A549 (cell line): Measurements from ENCODE around the gene BCKDK. TPM values are rescaled to one million over a fixed set of nuclear protein-coding genes. Genes with fewer than 3 reads are reported as not detected.

Experiments
- ATAC-seq, 2 experiments: fragments of 200-7000 bp in 1 of 2; fragments of >200 bp in 1 of 2; cut with Nextera tagmentation in 1 of 2; cut with Tn5 transposase in 1 of 2; 3 replicates each; pipeline versions ENCODE4 v1.8.0 to v1.9.1; 2018 to 2020; ENCODE audit warnings: mild to moderate bottlenecking in 1 of 2, moderate library complexity in 1 of 2
- CTCF ChIA-PET: fragments of 300-600 bp; sonication (Branson Sonifier 250); formaldehyde crosslinking; extraction: SDS; loops from one replicate; lab custom pipeline; 2021; ENCODE audit warnings: antibody characterized with exemption, inconsistent platforms; lab: Yijun Ruan, JAX
- POLR2A ChIA-PET: fragments of 350-600 bp; formaldehyde crosslinking; extraction: SDS; loops from one replicate; lab custom pipeline; 2021; ENCODE audit warnings: antibody characterized with exemption, inconsistent platforms; lab: Yijun Ruan, JAX
- DNase-seq, 2 experiments: peaks; one replicate each; pipeline versions ENCODE4 v3.0.0 to v3.0.0-alpha.2; 2011 to 2016; ENCODE audit warnings: low read depth in 1 of 2, low spot score in 1 of 2
- FAIRE-seq: peaks from 2 replicates; lab custom pipeline; 2011; peaks lifted over from hg19 to GRCh38; lab: Jason Lieb, UNC
- H3K27ac ChIP-seq, 2 experiments: fragments of >200 bp; sonication (Bioruptor Twin); formaldehyde crosslinking; 3 replicates each; pipeline ENCODE4 v1.5.1; 2016 to 2017
- H3K4me1 ChIP-seq: fragments of >200 bp; sonication (Bioruptor Twin); formaldehyde crosslinking; 3 replicates; pipeline ENCODE4 v1.6.1; 2016
- H3K4me2 ChIP-seq: fragments of >200 bp; sonication (Bioruptor Twin); formaldehyde crosslinking; 3 replicates; pipeline ENCODE4 v1.6.1; 2016
- H3K4me3 ChIP-seq: fragments of >200 bp; sonication (Bioruptor Twin); formaldehyde crosslinking; 3 replicates; pipeline ENCODE4 v1.5.1; 2016
- H3K9me3 ChIP-seq: fragments of >200 bp; sonication (Bioruptor Twin); formaldehyde crosslinking; 3 replicates; pipeline ENCODE4 v1.6.1; 2016
- BCL3 ChIP-seq: fragments of >200 bp; sonication (Bioruptor Twin); formaldehyde crosslinking; IDR thresholded peaks from 3 replicates; pipeline ENCODE4 v1.6.1; 2016
- CHD2 ChIP-seq: fragments of 150-350 bp; IDR thresholded peaks from 2 replicates; pipeline ENCODE4 v1.6.1; 2014; ENCODE audit warnings: low read length; ENCODE audit not compliant: partially characterized antibody
- FOSB ChIP-seq: fragments of 250-450 bp; sonication (Bioruptor Pico); IDR thresholded peaks from 2 replicates; pipeline ENCODE4 v1.5.0; 2020; ENCODE audit warnings: mild to moderate bottlenecking, moderate library complexity
- FOSL2 ChIP-seq, 2 experiments: fragments of 450-650 bp in 1 of 2; fragments of >200 bp in 1 of 2; sonication (Bioruptor Twin) in 1 of 2; formaldehyde crosslinking; IDR thresholded peaks; 2 replicates each; pipeline versions ENCODE4 v1.5.0 to v1.6.1; 2016 to 2020; ENCODE audit warnings: mild to moderate bottlenecking in 1 of 2, moderate library complexity in 1 of 2
- FOXS1 ChIP-seq: fragments of 250-450 bp; sonication (Bioruptor Pico); IDR thresholded peaks from 2 replicates; pipeline ENCODE4 v1.5.0; 2020; ENCODE audit warnings: mild to moderate bottlenecking, moderate library complexity
- GATA3 ChIP-seq: IDR thresholded peaks from 2 replicates; pipeline ENCODE4 v1.6.1; 2012; ENCODE audit warnings: borderline replicate concordance
- JUNB ChIP-seq: fragments of >200 bp; sonication (Bioruptor Twin); formaldehyde crosslinking; IDR thresholded peaks from 2 replicates; pipeline ENCODE4 v1.6.1; 2016
- MAFK ChIP-seq: fragments of 450-650 bp; IDR thresholded peaks from 2 replicates; pipeline ENCODE4 v1.6.1; 2014; ENCODE audit not compliant: partially characterized antibody
- MAX ChIP-seq: IDR thresholded peaks from 2 replicates; pipeline ENCODE4 v1.6.1; 2012
- NFE2L2 ChIP-seq: fragments of 150-350 bp; conservative IDR thresholded peaks from 2 replicates; pipeline ENCODE4 v1.6.1; 2014; ENCODE audit warnings: low read length
- PHF8 ChIP-seq: fragments of 200-600 bp; sonication (generic); IDR thresholded peaks from 2 replicates; pipeline ENCODE4 v1.6.1; 2016; ENCODE audit warnings: low read depth, mild to moderate bottlenecking, antibody characterized with exemption, moderate library complexity, borderline replicate concordance
- POLR2A ChIP-seq: IDR thresholded peaks from 2 replicates; pipeline ENCODE4 v1.6.1; 2012; ENCODE audit warnings: mild to moderate bottlenecking, low read length
- POLR2AphosphoS2 ChIP-seq: conservative IDR thresholded peaks from 2 replicates; pipeline ENCODE4 v1.6.1; 2012; ENCODE audit warnings: low read length, improper control_type of control experiment, inconsistent platforms
- RAD21 ChIP-seq, 2 experiments: fragments of >200 bp in 1 of 2; sonication (Bioruptor Twin) in 1 of 2; formaldehyde crosslinking in 1 of 2; IDR thresholded peaks in 1 of 2; conservative IDR thresholded peaks in 1 of 2; 2 replicates in 1 of 2; 3 replicates in 1 of 2; pipeline ENCODE4 v1.6.1; 2012 to 2018; ENCODE audit warnings: inconsistent platforms in 1 of 2
- RARB ChIP-seq: fragments of 250-450 bp; sonication (Bioruptor Pico); IDR thresholded peaks from 2 replicates; pipeline ENCODE4 v1.8.0; 2021; ENCODE audit warnings: mild to moderate bottlenecking, moderate library complexity
- RCOR1 ChIP-seq: fragments of 150-350 bp; IDR thresholded peaks from 2 replicates; pipeline ENCODE4 v1.6.1; 2014; ENCODE audit warnings: antibody characterized with exemption, low read length, low read depth
- RFX5 ChIP-seq: fragments of 450-650 bp; IDR thresholded peaks from 2 replicates; pipeline ENCODE4 v1.7.1; 2014; ENCODE audit warnings: antibody characterized with exemption, mild to moderate bottlenecking, moderate library complexity
- TFCP2L1 ChIP-seq: fragments of 250-450 bp; sonication (Bioruptor Pico); IDR thresholded peaks from 2 replicates; pipeline ENCODE4 v1.5.0; 2021; ENCODE audit warnings: mild to moderate bottlenecking
- TP53 ChIP-seq: fragments of 250-450 bp; sonication (Bioruptor Pico); IDR thresholded peaks from 2 replicates; pipeline ENCODE4 v1.5.0; 2021; ENCODE audit warnings: mild to moderate bottlenecking, moderate library complexity
- WGBS: methylation state at CpG from one replicate; pipeline ENCODE4 v1.1.6; 2017; ENCODE audit errors: missing lambda C conversion rate; 5-methylcytosine and 5-hydroxymethylcytosine counted together
- polyA plus RNA-seq, 4 experiments: library from polyadenylated mRNA; depleted of rRNA in 3 of 4; stranded (reverse); fragments of >200 nt; fragmentation: RNase III in 1 of 4; extraction: RNeasy Plus Mini Kit Qiagen cat#74134 plus additional on column Dnase treatment in 1 of 4; gene quantifications; 2 replicates in 3 of 4; 3 replicates in 1 of 4; pipeline ENCODE4 v1.2.3, GENCODE V29; 2011 to 2017
- TF ChIP-seq, protein P1 (sequence below): IDR thresholded peaks from 2 replicates; pipeline ENCODE4 v1.6.1; 2012

Gene BCKDK
- polyA plus RNA-seq, 2 of the 4 experiments (the other 2 are of a cell fraction) = 20.7 to 36.7 TPM

DNA sequence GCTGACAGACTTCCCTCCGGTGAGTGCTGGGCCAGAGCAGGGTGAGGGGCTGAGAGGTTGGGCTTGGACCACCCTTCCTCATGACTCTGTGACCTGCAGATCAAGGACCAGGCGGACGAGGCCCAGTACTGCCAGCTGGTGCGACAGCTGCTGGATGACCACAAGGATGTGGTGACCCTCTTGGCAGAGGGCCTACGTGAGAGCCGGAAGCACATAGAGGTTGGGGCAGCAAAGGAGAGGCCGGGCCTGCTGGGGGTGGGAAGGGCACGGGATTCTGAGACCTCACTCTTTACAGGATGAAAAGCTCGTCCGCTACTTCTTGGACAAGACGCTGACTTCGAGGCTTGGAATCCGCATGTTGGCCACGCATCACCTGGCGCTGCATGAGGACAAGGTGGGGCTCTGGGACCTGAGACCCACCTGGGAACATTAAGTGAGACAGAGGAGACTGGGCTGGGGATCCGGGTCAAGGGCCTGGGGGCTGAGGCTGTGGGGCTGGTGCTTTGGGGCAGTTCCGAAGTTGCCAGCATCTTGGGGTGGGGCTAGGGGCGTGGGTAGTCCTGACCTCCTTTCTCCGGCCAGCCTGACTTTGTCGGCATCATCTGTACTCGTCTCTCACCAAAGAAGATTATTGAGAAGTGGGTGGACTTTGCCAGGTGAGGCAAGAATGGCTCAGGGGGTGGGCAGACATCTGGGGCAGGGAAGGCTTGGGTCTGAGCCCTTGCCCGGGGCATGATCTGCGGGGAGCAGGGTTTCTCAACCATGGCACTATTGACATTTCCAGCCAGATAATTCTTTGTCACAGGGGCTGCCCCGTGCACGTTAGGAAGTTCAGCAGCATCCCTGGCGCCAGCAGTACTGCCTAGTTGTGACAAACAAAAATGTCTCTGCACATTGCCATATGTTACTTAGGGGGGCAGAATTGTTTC is 2.2 kb downstream of the BCKDK start (continued):
- TF ChIP-seq FOXS1 (CRISPR knock-in tag) = no peak
- TF ChIP-seq NFE2L2 = no peak
- TF ChIP-seq, all 56 proteins: peak for 0

- DNase-seq (no peak), ATAC-seq (no peak), FAIRE-seq (no peak)
- TF ChIP-seq TFCP2L1 (CRISPR knock-in tag) = no peak
- TF ChIP-seq POLR2A = no peak
- TF ChIP-seq MAFK = no peak
- TF ChIP-seq PHF8 = no peak
- no peak for TF ChIP-seq GATA3
- TF ChIP-seq CHD2 = no peak
- TF ChIP-seq RCOR1 = no peak
- TF ChIP-seq MAX = no peak
- TF ChIP-seq RAD21 (conservative IDR thresholded peaks at IDR 0.05 in 1 of 2, IDR thresholded peaks at IDR 0.05 in 1 of 2) = no peak
- TF ChIP-seq RARB (CRISPR knock-in tag) = no peak
- no peak for TF ChIP-seq FOSB (CRISPR knock-in tag)
- TF ChIP-seq POLR2AphosphoS2 = no peak
- TF ChIP-seq TP53 (CRISPR knock-in tag) = no peak
- CTCF ChIA-PET = interaction anchor here (0.8 to 20.3 kb wide), 4 partner anchors 9 to 331 kb away, joined by 3 to 166 read pairs (median 10); partner anchors contain the start of gene ZNF843
- 96% methylated on average over 10 of the region's 23 CpGs for WGBS
- Histone ChIP-seq H3K4me2 (no peak overlapping the region), H3K4me1 (peaks cover 16% of the 10 kb centered on the region; the same call in 2 of the 3 replicates), H3K4me3 (no peak overlapping the region), H3K9me3 (no peaks in the 10 kb centered on the region), H3K27ac (no peak overlapping the region)
- POLR2A ChIA-PET = no interaction called here
Measured at GRCh38 chr16:31111881-31112466, 3.8 kb downstream of the BCKDK start.

GRCh38 chr16:31112711-31113110 is 4.5 kb downstream of the BCKDK start:
- ChIA-PET POLR2A (interaction anchor here (1.1 kb wide), 1 partner anchor 29 kb away, joined by 3 read pairs; no protein-coding TSS in a partner anchor), CTCF (interaction anchor here (1.9 to 20.3 kb wide), 3 partner anchors 11 to 330 kb away, joined by 7 to 166 read pairs (median 12); partner anchors contain the start of gene ZNF843)

More at GRCh38 chr16:31112711-31113110, 4.5 kb downstream of the BCKDK start:
- H3K4me1 ChIP-seq = peaks cover 14% of the 10 kb centered on the region; the same call in 2 of the 3 replicates
- WGBS = 100% methylated on average over 2 of the region's 2 CpGs
- TF ChIP-seq JUNB (no peak), BCL3 (no peak), POLR2A (no peak), RFX5 (no peak), FOSL2 (IDR thresholded peaks at IDR 0.05) (no peak), FOSL2 (CRISPR knock-in tag; IDR thresholded peaks at IDR 0.05) (no peak), MAX (no peak)
- TF ChIP-seq, protein P1, sequence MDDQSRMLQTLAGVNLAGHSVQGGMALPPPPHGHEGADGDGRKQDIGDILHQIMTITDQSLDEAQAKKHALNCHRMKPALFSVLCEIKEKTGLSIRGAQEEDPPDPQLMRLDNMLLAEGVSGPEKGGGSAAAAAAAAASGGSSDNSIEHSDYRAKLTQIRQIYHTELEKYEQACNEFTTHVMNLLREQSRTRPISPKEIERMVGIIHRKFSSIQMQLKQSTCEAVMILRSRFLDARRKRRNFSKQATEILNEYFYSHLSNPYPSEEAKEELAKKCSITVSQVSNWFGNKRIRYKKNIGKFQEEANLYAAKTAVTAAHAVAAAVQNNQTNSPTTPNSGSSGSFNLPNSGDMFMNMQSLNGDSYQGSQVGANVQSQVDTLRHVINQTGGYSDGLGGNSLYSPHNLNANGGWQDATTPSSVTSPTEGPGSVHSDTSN = no peak
- TF ChIP-seq, all 56 proteins: peak for 0
- Histone ChIP-seq H3K9me3 (no peaks in the 10 kb centered on the region), H3K4me2 (no peak overlapping the region), H3K4me3 (no peak overlapping the region), H3K27ac (no peak overlapping the region)
- ATAC-seq (no peak), FAIRE-seq (no peak), DNase-seq (no peak)
